Fibroblast of lung (primary cell): ENCODE data around the gene NRF1. TPM values are rescaled to one million over a fixed set of nuclear protein-coding genes. Genes with fewer than 3 reads are reported as not detected.
A peak's percentile ranks its signal among the peaks of the same experiment; 100 is the strongest.

Source experiments
- DNase-seq, 2 donors: peaks; one replicate each; pipeline versions ENCODE4 v3.0.0 to v3.0.0-alpha.2; 2010; ENCODE audit warnings: low read depth in 2 of 2
- H2AFZ ChIP-seq: 2 replicates; pipeline ENCODE4 v1.5.1; 2012; ENCODE audit warnings: low read length, control low read depth, inconsistent platforms
- H3K27ac ChIP-seq: 2 replicates; pipeline ENCODE4 v1.5.1; 2011; ENCODE audit warnings: low read length, control low read depth; ENCODE audit not compliant: insufficient read depth
- H3K27me3 ChIP-seq: 2 replicates; pipeline ENCODE4 v1.5.1; 2011; ENCODE audit warnings: mild to moderate bottlenecking, low read length; ENCODE audit not compliant: control insufficient read depth, insufficient read depth
- H3K36me3 ChIP-seq: 2 replicates; pipeline ENCODE4 v1.5.1; 2011; ENCODE audit warnings: low read length; ENCODE audit not compliant: control insufficient read depth, insufficient read depth
- H3K4me1 ChIP-seq: 2 replicates; pipeline ENCODE4 v1.5.1; 2011; ENCODE audit warnings: low read length; ENCODE audit not compliant: control insufficient read depth, insufficient read depth; ENCODE audit errors: extremely low read depth
- H3K4me2 ChIP-seq: 2 replicates; pipeline ENCODE4 v1.5.1; 2011; ENCODE audit warnings: low read length, control low read depth; ENCODE audit not compliant: insufficient read depth; ENCODE audit errors: extremely low read depth
- H3K4me3 ChIP-seq, 4 experiments: fragments of 200-600 bp in 1 of 4; sonication (generic) in 1 of 4; replicated peaks in 1 of 4; 2 replicates each; pipeline ENCODE4 v1.5.1; 2011 to 2016; ENCODE audit warnings: low read length in 4 of 4, low read depth in 3 of 4, mild to moderate bottlenecking in 3 of 4, control low read depth in 2 of 4, inconsistent platforms in 1 of 4, mixed read lengths in 1 of 4; ENCODE audit not compliant: insufficient read depth in 1 of 4; ENCODE audit errors: control extremely low read depth in 1 of 4
- H3K79me2 ChIP-seq: 2 replicates; pipeline ENCODE4 v1.5.1; 2012; ENCODE audit warnings: mild to moderate bottlenecking, low read length, inconsistent platforms; ENCODE audit not compliant: control insufficient read depth, insufficient read depth
- H3K9ac ChIP-seq: 2 replicates; pipeline ENCODE4 v1.5.1; 2011; ENCODE audit warnings: mild to moderate bottlenecking, low read length, control low read depth; ENCODE audit not compliant: insufficient read depth
- H3K9me3 ChIP-seq: 2 replicates; pipeline ENCODE4 v1.5.1; 2012; ENCODE audit warnings: low read depth, low read length; ENCODE audit not compliant: control insufficient read depth, insufficient read depth
- H4K20me1 ChIP-seq: 2 replicates; pipeline ENCODE4 v1.5.1; 2011; ENCODE audit warnings: low read length; ENCODE audit not compliant: control insufficient read depth, insufficient read depth; ENCODE audit errors: extremely low read depth
- EZH2 ChIP-seq: IDR thresholded peaks from 2 replicates; pipeline ENCODE4 v1.5.1; 2012; ENCODE audit warnings: low read length, control low read depth, mild to moderate bottlenecking; ENCODE audit errors: missing control alignments
- polyA plus RNA-seq, 2 donors: library from polyadenylated mRNA; depleted of rRNA in 1 of 2; stranded (reverse) in 1 of 2; unstranded in 1 of 2; fragments of >200 nt; gene quantifications; 2 replicates each; pipeline ENCODE4 v1.2.1, GENCODE V29; 2011 to 2012; ENCODE audit warnings: missing spikeins in 1 of 2
- total RNA-seq: library from RNA; depleted of rRNA; stranded (reverse); fragments of >200 nt; gene quantifications from 2 replicates; pipeline ENCODE4 v1.2.1, GENCODE V29; 2014
- TF ChIP-seq, protein P1 (sequence below), 2 donors: IDR thresholded peaks in 1 of 2; conservative IDR thresholded peaks in 1 of 2; 1 replicate in 1 of 2; 2 replicates in 1 of 2; pipeline ENCODE4 v1.5.1; 2011 to 2012; ENCODE audit warnings: low read length in 2 of 2, control low read depth in 1 of 2, inconsistent platforms in 1 of 2, low read depth in 1 of 2, mild to moderate bottlenecking in 1 of 2

The NRF1 gene
- total and polyA plus RNA-seq, 2 donors (not counting 1 experiment from before 2014, with no cell fraction given), result 7.3 to 15.5 TPM

GRCh38 chr7:129775695-129776361 is 164.3 kb downstream of the NRF1 start:
- TF ChIP-seq EZH2, result no peak
- TF ChIP-seq, protein P1, sequence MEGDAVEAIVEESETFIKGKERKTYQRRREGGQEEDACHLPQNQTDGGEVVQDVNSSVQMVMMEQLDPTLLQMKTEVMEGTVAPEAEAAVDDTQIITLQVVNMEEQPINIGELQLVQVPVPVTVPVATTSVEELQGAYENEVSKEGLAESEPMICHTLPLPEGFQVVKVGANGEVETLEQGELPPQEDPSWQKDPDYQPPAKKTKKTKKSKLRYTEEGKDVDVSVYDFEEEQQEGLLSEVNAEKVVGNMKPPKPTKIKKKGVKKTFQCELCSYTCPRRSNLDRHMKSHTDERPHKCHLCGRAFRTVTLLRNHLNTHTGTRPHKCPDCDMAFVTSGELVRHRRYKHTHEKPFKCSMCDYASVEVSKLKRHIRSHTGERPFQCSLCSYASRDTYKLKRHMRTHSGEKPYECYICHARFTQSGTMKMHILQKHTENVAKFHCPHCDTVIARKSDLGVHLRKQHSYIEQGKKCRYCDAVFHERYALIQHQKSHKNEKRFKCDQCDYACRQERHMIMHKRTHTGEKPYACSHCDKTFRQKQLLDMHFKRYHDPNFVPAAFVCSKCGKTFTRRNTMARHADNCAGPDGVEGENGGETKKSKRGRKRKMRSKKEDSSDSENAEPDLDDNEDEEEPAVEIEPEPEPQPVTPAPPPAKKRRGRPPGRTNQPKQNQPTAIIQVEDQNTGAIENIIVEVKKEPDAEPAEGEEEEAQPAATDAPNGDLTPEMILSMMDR (conservative IDR thresholded peaks at IDR 0.05 in 1 of 2, IDR thresholded peaks at IDR 0.05 in 1 of 2; ENCODE audit: low read depth in 1 of 2, low read length in 2 of 2), result no peak
- no peak for DNase-seq
- H3K4me3 ChIP-seq, result no peak overlapping the region
- no peak overlapping the region for H2AFZ ChIP-seq
- H3K36me3 ChIP-seq, result no peaks in the 10 kb centered on the region
- H3K9ac ChIP-seq, result no peak overlapping the region
- no peaks in the 10 kb centered on the region for H3K9me3 ChIP-seq
- H3K27me3 ChIP-seq, result peaks cover 48% of the 10 kb centered on the region
- no peaks in the 10 kb centered on the region for H4K20me1 ChIP-seq
- H3K4me1 ChIP-seq, result no peaks in the 10 kb centered on the region
- no peak overlapping the region for H3K4me2 ChIP-seq
- H3K27ac ChIP-seq, result no peak overlapping the region
- H3K79me2 ChIP-seq, result no peaks in the 10 kb centered on the region

DNA sequence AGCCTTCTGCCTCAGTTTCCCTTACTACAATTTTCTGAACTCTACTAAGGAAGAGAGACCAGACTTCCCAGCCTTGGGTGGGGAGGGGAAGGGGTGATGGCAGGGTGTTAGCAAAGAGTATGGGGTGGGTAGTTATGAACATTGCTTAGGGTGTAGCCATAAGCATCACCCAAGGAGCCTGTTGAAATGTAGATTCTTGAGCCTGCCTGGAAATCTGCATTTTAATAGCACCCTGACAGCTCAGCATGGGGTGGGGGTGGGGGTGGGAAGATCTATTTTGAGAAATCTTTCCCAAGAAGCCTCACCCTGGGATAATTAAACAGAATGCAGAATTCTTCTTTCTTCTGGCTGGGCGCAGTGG is 164.8 kb downstream of the NRF1 start:
- Histone ChIP-seq H3K27ac (no peak overlapping the region), H3K36me3 (no peaks in the 10 kb centered on the region), H3K27me3 (peaks cover 53% of the 10 kb centered on the region), H2AFZ (no peak overlapping the region), H4K20me1 (no peaks in the 10 kb centered on the region), H3K9me3 (no peaks in the 10 kb centered on the region), H3K4me3 (no peak overlapping the region), H3K4me2 (no peak overlapping the region), H3K9ac (no peak overlapping the region), H3K79me2 (no peaks in the 10 kb centered on the region), H3K4me1 (no peaks in the 10 kb centered on the region)
- no peak for TF ChIP-seq EZH2
- no peak for DNase-seq

- Histone ChIP-seq H3K4me1 (no peaks in the 10 kb centered on the region), H4K20me1 (no peaks in the 10 kb centered on the region), H3K9me3 (no peaks in the 10 kb centered on the region), H3K79me2 (no peaks in the 10 kb centered on the region), H3K27me3 (peaks cover 61% of the 10 kb centered on the region), H3K9ac (no peak overlapping the region), H3K4me2 (no peak overlapping the region), H2AFZ (no peak overlapping the region), H3K27ac (no peak overlapping the region), H3K4me3 (no peak overlapping the region), H3K36me3 (no peaks in the 10 kb centered on the region)
- peak; percentile 82 for TF ChIP-seq EZH2
- TF ChIP-seq, protein P1 (conservative IDR thresholded peaks at IDR 0.05 in 1 of 2, IDR thresholded peaks at IDR 0.05 in 1 of 2; ENCODE audit: low read depth in 1 of 2, low read length in 2 of 2), result no peak
- no peak for DNase-seq
These were observed 165.8 kb downstream of the NRF1 start for GRCh38 chr7:129777195-129777844.
